PFSK-1 (cell line): ENCODE results near the gene SP140.

Source experiments
- FOXP2 ChIP-seq: optimal IDR thresholded peaks from 2 replicates; pipeline ENCODE3; 2011; ENCODE audit warnings: borderline replicate concordance, control low read depth, inconsistent platforms; ENCODE audit not compliant: insufficient read depth; ENCODE audit errors: extremely low read length, extremely low read depth
- POLR2AphosphoS5 ChIP-seq: IDR thresholded peaks from 2 replicates; pipeline ENCODE4 v1.6.1; 2012; ENCODE audit warnings: low read depth, mild to moderate bottlenecking, control low read depth, low read length, moderate library complexity
- SIN3A ChIP-seq: IDR thresholded peaks from 2 replicates; pipeline ENCODE4 v1.6.1; 2012; ENCODE audit warnings: mild to moderate bottlenecking, low read length, moderate library complexity, borderline replicate concordance; ENCODE audit not compliant: insufficient read depth
- TAF1 ChIP-seq: IDR thresholded peaks from 2 replicates; pipeline ENCODE4 v1.6.1; 2012; ENCODE audit warnings: low read length, control low read depth, borderline replicate concordance; ENCODE audit not compliant: insufficient read depth
- TF ChIP-seq, protein P1 (sequence below), 2 experiments: IDR thresholded peaks; 2 replicates each; pipeline versions ENCODE4 v1.6.1 to v1.8.0; 2011 to 2012; ENCODE audit warnings: low read depth in 2 of 2, low read length in 2 of 2, control low read depth in 1 of 2, inconsistent platforms in 1 of 2, mild to moderate bottlenecking in 1 of 2, moderate library complexity in 1 of 2; ENCODE audit not compliant: insufficient read depth in 1 of 2

The SP140 gene

DNA sequence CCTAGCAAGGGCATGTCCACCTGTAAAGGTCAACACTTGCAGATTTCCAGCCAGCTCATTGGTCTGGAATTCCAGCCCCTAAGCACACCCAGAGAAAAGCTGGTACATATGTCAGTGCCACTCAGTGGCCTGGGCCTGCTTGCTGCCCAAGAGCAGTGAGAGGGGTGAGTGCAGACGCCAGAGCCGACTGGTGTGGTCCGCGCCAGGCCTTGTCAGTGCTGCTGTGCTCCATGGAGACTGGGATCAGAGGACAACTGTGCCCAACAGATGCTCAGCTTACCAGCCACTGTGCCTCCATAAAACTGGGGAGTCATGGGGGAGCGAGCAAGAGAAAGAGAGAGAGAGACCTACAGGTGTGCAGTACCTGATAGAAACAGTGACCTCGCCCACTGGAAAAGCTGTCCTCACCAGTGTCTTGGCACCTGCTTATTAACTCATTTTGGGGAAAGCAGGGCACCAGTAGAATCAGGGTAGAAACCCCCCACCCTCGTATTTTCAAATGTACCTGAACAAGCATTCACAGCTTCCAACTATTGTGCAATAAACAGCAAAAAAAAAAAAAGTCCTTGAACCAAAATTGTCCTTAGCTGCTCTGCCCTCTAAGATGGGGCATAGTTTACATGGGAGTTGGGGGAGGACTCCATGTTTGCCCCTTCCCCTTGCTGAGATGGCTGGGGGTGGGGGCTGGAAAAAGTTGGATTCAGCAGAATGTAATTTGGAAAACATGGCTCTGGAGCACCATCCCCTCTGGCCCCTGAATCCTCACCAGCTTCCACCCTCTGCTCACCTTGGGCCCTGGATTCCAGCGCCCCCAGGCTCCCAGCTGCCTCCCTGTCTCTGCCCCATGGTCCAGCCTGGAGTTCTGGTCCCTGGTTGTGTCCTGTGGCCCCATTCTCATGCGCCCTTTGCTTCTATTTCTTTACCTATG is 100.0 kb downstream of the SP140 start:
- TF ChIP-seq TAF1 = no peak
- TF ChIP-seq POLR2AphosphoS5 = no peak
- TF ChIP-seq, protein P1, sequence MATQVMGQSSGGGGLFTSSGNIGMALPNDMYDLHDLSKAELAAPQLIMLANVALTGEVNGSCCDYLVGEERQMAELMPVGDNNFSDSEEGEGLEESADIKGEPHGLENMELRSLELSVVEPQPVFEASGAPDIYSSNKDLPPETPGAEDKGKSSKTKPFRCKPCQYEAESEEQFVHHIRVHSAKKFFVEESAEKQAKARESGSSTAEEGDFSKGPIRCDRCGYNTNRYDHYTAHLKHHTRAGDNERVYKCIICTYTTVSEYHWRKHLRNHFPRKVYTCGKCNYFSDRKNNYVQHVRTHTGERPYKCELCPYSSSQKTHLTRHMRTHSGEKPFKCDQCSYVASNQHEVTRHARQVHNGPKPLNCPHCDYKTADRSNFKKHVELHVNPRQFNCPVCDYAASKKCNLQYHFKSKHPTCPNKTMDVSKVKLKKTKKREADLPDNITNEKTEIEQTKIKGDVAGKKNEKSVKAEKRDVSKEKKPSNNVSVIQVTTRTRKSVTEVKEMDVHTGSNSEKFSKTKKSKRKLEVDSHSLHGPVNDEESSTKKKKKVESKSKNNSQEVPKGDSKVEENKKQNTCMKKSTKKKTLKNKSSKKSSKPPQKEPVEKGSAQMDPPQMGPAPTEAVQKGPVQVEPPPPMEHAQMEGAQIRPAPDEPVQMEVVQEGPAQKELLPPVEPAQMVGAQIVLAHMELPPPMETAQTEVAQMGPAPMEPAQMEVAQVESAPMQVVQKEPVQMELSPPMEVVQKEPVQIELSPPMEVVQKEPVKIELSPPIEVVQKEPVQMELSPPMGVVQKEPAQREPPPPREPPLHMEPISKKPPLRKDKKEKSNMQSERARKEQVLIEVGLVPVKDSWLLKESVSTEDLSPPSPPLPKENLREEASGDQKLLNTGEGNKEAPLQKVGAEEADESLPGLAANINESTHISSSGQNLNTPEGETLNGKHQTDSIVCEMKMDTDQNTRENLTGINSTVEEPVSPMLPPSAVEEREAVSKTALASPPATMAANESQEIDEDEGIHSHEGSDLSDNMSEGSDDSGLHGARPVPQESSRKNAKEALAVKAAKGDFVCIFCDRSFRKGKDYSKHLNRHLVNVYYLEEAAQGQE (IDR thresholded peaks at IDR 0.05; ENCODE audit: insufficient read depth in 1 of 2, low read depth in 2 of 2, low read length in 2 of 2) = no peak
- TF ChIP-seq FOXP2 = no peak
- no peak for TF ChIP-seq SIN3A

DNA sequence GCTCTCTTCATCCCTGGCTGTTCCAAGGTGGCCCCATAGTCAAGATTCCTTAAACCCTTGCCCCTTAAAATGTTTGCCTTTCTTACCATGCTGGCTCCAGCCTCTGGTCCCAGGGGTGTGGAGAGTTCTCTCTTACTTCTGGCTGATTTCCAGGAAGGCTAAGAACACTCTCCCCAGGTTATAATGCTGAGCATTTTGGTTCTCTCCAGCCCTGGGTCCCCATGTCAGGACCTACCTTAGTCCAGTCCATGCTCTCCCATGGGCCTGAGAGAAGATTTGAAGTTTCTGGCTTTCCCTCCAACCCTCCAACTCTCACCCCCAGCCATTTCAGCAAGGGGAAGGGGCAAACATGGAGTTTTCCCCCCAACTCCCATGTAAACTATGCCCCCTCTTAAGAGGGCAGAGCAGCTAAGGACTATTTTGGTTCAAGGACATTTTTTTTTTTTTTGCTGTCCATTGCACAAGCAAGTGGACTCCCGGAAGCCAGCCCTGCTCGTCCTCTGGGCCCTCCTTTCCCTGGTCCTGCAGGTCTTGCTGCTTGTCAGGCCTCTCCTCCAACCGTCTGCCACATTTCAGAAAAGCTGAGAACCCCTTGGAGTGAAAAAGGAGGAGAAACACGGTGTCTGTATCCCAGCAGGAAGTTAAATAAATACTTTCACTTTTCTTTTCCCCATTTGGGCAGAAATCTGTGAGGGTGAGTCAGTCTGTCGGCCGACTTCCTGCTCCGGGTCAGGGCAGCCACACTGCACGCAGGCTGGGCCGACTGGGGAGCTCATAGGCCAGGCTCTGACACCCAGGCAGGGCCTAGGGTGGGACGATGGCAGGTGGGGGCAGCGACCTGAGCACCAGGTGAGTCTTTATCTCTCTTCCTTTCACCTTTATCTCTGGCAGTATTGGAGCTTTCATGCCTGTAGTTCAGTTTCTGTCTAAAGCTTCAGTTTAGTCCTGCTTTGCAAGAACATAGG is 101.2 kb downstream of the SP140 start, which contains the start of gene SP140L:
TSS of gene SP140L (plus strand) at position 741 of the 965 bp plus-strand sequence. CDS start at position 818, 77 bp downstream.
- TF ChIP-seq TAF1 (peak; percentile 47; the same call in 1 of the 2 replicates), POLR2AphosphoS5 (peak; percentile 75)
- TF ChIP-seq, protein P1 (IDR thresholded peaks at IDR 0.05; ENCODE audit: insufficient read depth in 1 of 2, low read depth in 2 of 2, low read length in 2 of 2) = no peak

DNA sequence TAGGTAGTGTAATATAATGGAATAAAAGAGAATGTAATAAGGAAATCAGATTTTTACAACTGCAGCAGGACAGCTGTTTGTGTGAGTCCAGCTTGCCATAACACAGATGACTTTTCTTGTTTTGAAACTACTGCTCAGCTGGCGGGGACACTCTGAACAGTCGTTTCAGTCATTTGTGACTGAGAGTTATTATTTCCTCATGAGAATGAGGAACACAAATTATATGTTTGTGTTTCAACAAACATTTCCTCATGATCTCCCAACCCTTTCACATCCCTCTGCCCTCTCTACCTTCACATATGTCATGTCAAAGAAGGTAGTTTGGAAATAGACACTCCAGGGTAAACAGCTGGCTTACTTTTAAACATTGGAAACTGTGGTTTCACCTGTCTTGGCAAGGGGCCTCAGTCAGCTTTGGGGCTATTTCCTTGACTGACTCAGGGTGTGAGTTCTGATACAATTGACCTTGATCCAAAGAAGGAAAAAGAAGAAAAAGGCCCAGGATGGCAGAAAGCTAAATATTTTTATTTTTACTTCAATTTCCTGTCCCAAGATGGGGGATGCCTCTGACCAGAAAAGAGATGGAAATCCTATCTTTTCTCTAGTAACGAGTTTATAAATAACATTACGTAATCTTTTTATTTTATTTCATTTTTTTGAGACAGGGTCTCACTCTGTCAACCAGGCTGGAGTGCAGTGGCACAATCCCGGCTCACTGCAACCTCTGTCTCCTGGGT is 102.0 kb downstream of the SP140 start:
- no peak for TF ChIP-seq TAF1
- no peak for TF ChIP-seq FOXP2
- TF ChIP-seq POLR2AphosphoS5 = no peak
- no peak for TF ChIP-seq SIN3A
- TF ChIP-seq, protein P1 (IDR thresholded peaks at IDR 0.05; ENCODE audit: insufficient read depth in 1 of 2, low read depth in 2 of 2, low read length in 2 of 2) = no peak

DNA sequence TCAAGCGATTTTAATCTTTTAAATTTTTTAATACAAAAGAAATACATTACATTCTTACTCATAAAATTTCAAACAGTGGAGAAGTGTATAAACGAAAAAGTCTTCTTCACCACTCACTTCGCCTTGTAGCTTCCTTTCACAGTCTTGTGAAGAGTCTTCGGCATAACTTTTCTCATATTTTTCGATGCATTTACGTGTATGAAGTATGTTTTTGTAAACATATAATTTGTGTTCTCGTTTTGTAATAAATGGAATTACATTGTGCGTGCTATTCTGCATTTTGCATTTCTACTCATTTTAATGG is 102.6 kb downstream of the SP140 start:
- TF ChIP-seq TAF1 = no peak
- TF ChIP-seq, protein P1 (IDR thresholded peaks at IDR 0.05; ENCODE audit: insufficient read depth in 1 of 2, low read depth in 2 of 2, low read length in 2 of 2) = no peak
- TF ChIP-seq POLR2AphosphoS5 = no peak
- TF ChIP-seq FOXP2 = no peak
- no peak for TF ChIP-seq SIN3A
